Peyer's patch (tissue), 4 donors: Measurements from ENCODE around the gene SEMA3F.

Experiments used
- POLR2A ChIP-seq, 2 donors: fragments of 450-650 bp; IDR thresholded peaks; one replicate each; pipeline ENCODE4 v1.5.1; 2017; ENCODE audit warnings: antibody characterized with exemption in 2 of 2, mild to moderate bottlenecking in 2 of 2, moderate library complexity in 2 of 2
- TF ChIP-seq, protein P1 (sequence below), 6 experiments: fragments of 450-650 bp in 4 of 6; fragments of 200-600 bp in 2 of 6; sonication (generic) in 1 of 6; IDR thresholded peaks; one replicate each; pipeline ENCODE4 v1.5.1; 2017 to 2019; ENCODE audit warnings: antibody characterized with exemption in 6 of 6, mild to moderate bottlenecking in 3 of 6, moderate library complexity in 1 of 6

DNA sequence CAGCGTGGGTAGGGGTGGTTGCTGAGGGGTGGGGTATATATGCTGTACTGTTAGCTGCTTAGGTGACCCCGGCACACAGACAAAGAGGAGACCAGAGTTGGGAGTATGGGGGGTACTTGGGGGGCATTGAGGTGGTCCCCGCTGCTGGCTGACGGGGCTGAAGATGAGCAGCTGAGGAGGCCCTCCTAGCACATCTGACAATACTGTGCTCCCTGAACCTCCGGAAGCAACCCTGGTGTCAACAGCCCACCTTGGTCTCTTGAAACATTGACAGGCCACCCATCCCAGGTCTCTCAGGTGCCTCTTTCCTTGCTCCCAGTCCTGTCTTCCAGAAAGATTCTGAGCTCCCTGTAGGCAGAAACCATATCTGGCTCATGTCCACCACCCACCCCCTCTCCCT, 19.2 kb upstream of the SEMA3F start:
- TF ChIP-seq, protein P1, sequence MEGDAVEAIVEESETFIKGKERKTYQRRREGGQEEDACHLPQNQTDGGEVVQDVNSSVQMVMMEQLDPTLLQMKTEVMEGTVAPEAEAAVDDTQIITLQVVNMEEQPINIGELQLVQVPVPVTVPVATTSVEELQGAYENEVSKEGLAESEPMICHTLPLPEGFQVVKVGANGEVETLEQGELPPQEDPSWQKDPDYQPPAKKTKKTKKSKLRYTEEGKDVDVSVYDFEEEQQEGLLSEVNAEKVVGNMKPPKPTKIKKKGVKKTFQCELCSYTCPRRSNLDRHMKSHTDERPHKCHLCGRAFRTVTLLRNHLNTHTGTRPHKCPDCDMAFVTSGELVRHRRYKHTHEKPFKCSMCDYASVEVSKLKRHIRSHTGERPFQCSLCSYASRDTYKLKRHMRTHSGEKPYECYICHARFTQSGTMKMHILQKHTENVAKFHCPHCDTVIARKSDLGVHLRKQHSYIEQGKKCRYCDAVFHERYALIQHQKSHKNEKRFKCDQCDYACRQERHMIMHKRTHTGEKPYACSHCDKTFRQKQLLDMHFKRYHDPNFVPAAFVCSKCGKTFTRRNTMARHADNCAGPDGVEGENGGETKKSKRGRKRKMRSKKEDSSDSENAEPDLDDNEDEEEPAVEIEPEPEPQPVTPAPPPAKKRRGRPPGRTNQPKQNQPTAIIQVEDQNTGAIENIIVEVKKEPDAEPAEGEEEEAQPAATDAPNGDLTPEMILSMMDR (IDR thresholded peaks at IDR 0.05): no peak
- TF ChIP-seq POLR2A (IDR thresholded peaks at IDR 0.05): no peak
